GM12878 (cell line): ENCODE measurements around the gene CCL3. TPM values are rescaled to one million over a fixed set of nuclear protein-coding genes. Genes with fewer than 3 reads are reported as not detected.

Source experiments
- ASH2L ChIP-seq: fragments of 300-600, 200-600 bp; sonication (generic); IDR thresholded peaks from 2 replicates; pipeline ENCODE4 v1.6.1; 2017; ENCODE audit warnings: low read depth, mild to moderate bottlenecking, borderline replicate concordance
- CBFB ChIP-seq: IDR thresholded peaks from 2 replicates; pipeline ENCODE4 v1.6.1; 2016; ENCODE audit warnings: antibody characterized with exemption, low read depth
- CHD1 ChIP-seq: IDR thresholded peaks from 2 replicates; pipeline ENCODE4 v1.6.1; 2012; ENCODE audit warnings: low read depth, low read length, improper control_type of control experiment
- CREB1 ChIP-seq: IDR thresholded peaks from 2 replicates; pipeline ENCODE4 v1.6.1; 2012; ENCODE audit warnings: low read depth, mild to moderate bottlenecking, inconsistent platforms
- DPF2 ChIP-seq: fragments of 450-650 bp; IDR thresholded peaks from 2 replicates; pipeline ENCODE4 v1.6.1; 2017; ENCODE audit warnings: mild to moderate bottlenecking
- FOXK2 ChIP-seq: fragments of 450-650 bp; IDR thresholded peaks from 2 replicates; pipeline ENCODE4 v1.6.1; 2017; ENCODE audit warnings: mild to moderate bottlenecking, moderate library complexity
- GATAD2B ChIP-seq: fragments of 450-650 bp; conservative IDR thresholded peaks from 2 replicates; pipeline ENCODE4 v1.6.1; 2017; ENCODE audit warnings: low read depth, mild to moderate bottlenecking, moderate library complexity
- LARP7 ChIP-seq: fragments of 450-650 bp; IDR thresholded peaks from 2 replicates; pipeline ENCODE4 v1.6.1; 2017; ENCODE audit warnings: mild to moderate bottlenecking
- NR2F1 ChIP-seq: fragments of 450-650 bp; conservative IDR thresholded peaks from 2 replicates; pipeline ENCODE4 v1.6.1; 2017; ENCODE audit warnings: mild to moderate bottlenecking
- NRF1 ChIP-seq: conservative IDR thresholded peaks from 2 replicates; pipeline ENCODE4 v1.6.1; 2011; ENCODE audit warnings: mild to moderate bottlenecking, low read depth, low read length, improper control_type of control experiment
- PAX5 ChIP-seq: IDR thresholded peaks from 2 replicates; pipeline ENCODE4 v1.6.1; 2011; ENCODE audit warnings: low read depth, low read length, borderline replicate concordance
- RAD51 ChIP-seq: fragments of 450-650 bp; IDR thresholded peaks from 2 replicates; pipeline ENCODE4 v1.6.1; 2016; ENCODE audit warnings: moderate library complexity, mild to moderate bottlenecking, inconsistent platforms
- SPI1 ChIP-seq: IDR thresholded peaks from 2 replicates; pipeline ENCODE4 v1.6.1; 2011; ENCODE audit warnings: low read depth, mild to moderate bottlenecking, low read length, moderate library complexity, borderline replicate concordance; ENCODE audit not compliant: insufficient read depth
- SUPT20H ChIP-seq: IDR thresholded peaks from 2 replicates; pipeline ENCODE4 v1.6.1; 2011; ENCODE audit warnings: low read depth, mild to moderate bottlenecking, low read length, moderate library complexity, borderline replicate concordance; ENCODE audit not compliant: control insufficient read depth
- TCF3 ChIP-seq: IDR thresholded peaks from 2 replicates; pipeline ENCODE4 v1.6.1; 2012; ENCODE audit warnings: low read depth, mild to moderate bottlenecking, low read length, borderline replicate concordance; ENCODE audit not compliant: insufficient read depth
- ZNF207 ChIP-seq: fragments of 450-650 bp; IDR thresholded peaks from 2 replicates; pipeline ENCODE4 v1.6.1; 2014; ENCODE audit warnings: antibody characterized with exemption, mild to moderate bottlenecking, borderline replicate concordance
- ZNF384 ChIP-seq: IDR thresholded peaks from 2 replicates; pipeline ENCODE4 v1.6.1; 2012; ENCODE audit warnings: low read depth, mild to moderate bottlenecking, low read length, improper control_type of control experiment, borderline replicate concordance
- polyA plus RNA-seq, 11 experiments: library from polyadenylated mRNA; depleted of rRNA in 4 of 11; unstranded in 6 of 11; stranded (reverse) in 5 of 11; fragments of >200 nt; fragmentation: Nextera tagmentation in 4 of 11; fragmentation: Illumina TruSeq in 1 of 11; extraction: Ambion mirVana in 4 of 11; extraction: Trizol in 1 of 11; gene quantifications; 1 replicate in 1 of 11; 2 replicates in 10 of 11; pipeline versions ENCODE4 v1.2.1 to v1.2.3, GENCODE V29; 2011 to 2016; ENCODE audit warnings: inconsistent platforms in 2 of 11, missing spikeins in 2 of 11, low read depth in 1 of 11
- total RNA-seq, 4 experiments: library from RNA; depleted of rRNA in 3 of 4; stranded (reverse); fragments of >200 nt in 3 of 4; fragmentation: Illumina TruSeq in 1 of 4; extraction: Trizol in 1 of 4; gene quantifications; 2 replicates each; pipeline versions ENCODE4 v1.2.1 to v1.2.3, GENCODE V29; 2013 to 2021
- TF ChIP-seq, protein P1 (sequence below): IDR thresholded peaks from 2 replicates; pipeline ENCODE4 v1.6.1; 2011; ENCODE audit warnings: borderline replicate concordance, low read depth, mild to moderate bottlenecking, moderate library complexity, low read length; ENCODE audit not compliant: insufficient read depth, poor library complexity, severe bottlenecking
- TF ChIP-seq, protein P2 (sequence below): IDR thresholded peaks from 2 replicates; pipeline ENCODE4 v1.6.1; 2011; ENCODE audit warnings: low read depth, mild to moderate bottlenecking, low read length, moderate library complexity, borderline replicate concordance; ENCODE audit errors: extremely low read depth
- TF ChIP-seq, protein P3 (sequence below): fragments of 150-350 bp; IDR thresholded peaks from 2 replicates; pipeline ENCODE4 v1.6.1; 2014; ENCODE audit warnings: mild to moderate bottlenecking, low read depth, low read length
- TF ChIP-seq, protein P4 (sequence below): IDR thresholded peaks from 2 replicates; pipeline ENCODE4 v1.6.1; 2011; ENCODE audit warnings: low read depth, low read length, improper control_type of control experiment, borderline replicate concordance
- TF ChIP-seq, protein P5 (sequence below): fragments of 150-350 bp; IDR thresholded peaks from 2 replicates; pipeline ENCODE4 v1.6.1; 2016; ENCODE audit warnings: low read depth, low read length

Gene CCL3
- total and polyA plus RNA-seq, 10 of the 15 experiments (the other 5 are each of a cell fraction or from before 2014, with no cell fraction given), result 96.5 to 1,488 (median 199) TPM

DNA sequence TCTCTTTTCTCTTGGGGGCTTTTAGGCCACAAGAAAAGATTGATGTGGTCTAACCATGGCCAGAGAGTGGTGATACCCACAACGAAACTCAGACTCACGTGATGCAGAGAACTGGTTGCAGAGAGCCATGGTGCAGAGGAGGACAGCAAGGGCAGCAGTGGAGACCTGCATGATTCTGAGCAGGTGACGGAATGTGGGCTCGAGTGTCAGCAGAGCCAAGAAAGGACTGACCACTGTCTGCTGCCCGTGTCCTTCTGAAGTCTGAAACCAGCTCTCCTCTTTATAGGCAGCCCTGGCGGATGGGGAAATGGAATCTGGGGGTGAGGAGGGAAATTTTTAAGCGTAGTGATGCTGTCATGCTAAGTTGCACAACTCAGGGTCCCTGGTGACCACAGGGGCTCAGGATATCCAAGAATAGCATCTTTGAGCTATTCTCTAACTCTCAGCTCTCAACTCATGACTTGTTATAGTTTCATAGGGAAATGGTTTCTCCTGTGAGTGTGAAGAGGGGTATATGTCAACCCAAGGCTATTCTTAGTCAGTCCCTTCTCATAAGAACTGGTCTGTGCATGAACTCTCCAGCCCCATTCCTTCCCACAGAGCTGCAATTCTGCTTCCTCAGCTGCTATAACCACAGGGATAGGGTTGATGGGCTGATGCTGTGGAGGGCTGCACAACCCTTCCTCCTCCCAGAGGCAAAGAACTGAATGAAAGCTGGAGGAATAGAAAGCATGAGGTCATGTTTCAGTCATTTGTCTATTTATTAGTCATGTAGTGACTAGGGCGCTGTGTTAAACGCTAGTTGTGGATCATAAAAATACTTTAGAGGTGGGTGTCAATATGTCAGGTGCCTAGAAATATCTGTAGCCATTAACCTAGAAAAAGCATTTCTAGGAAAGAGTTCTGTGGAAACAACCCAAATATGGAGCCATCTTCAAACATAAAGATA is at the start of gene CCL3 (continued):
- no peak for TF ChIP-seq NRF1
- TF ChIP-seq, protein P1, sequence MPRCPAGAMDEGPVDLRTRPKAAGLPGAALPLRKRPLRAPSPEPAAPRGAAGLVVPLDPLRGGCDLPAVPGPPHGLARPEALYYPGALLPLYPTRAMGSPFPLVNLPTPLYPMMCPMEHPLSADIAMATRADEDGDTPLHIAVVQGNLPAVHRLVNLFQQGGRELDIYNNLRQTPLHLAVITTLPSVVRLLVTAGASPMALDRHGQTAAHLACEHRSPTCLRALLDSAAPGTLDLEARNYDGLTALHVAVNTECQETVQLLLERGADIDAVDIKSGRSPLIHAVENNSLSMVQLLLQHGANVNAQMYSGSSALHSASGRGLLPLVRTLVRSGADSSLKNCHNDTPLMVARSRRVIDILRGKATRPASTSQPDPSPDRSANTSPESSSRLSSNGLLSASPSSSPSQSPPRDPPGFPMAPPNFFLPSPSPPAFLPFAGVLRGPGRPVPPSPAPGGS, result peak; percentile 95
- TF ChIP-seq FOXK2, result no peak
- peak; percentile 90 for TF ChIP-seq NR2F1
- peak; percentile 95 for TF ChIP-seq ZNF207
- TF ChIP-seq GATAD2B, result peak; percentile 93
- TF ChIP-seq RAD51, result peak; percentile 91
- TF ChIP-seq SUPT20H, result no peak
- TF ChIP-seq, protein P2, sequence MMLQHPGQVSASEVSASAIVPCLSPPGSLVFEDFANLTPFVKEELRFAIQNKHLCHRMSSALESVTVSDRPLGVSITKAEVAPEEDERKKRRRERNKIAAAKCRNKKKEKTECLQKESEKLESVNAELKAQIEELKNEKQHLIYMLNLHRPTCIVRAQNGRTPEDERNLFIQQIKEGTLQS, result no peak
- TF ChIP-seq, protein P3, sequence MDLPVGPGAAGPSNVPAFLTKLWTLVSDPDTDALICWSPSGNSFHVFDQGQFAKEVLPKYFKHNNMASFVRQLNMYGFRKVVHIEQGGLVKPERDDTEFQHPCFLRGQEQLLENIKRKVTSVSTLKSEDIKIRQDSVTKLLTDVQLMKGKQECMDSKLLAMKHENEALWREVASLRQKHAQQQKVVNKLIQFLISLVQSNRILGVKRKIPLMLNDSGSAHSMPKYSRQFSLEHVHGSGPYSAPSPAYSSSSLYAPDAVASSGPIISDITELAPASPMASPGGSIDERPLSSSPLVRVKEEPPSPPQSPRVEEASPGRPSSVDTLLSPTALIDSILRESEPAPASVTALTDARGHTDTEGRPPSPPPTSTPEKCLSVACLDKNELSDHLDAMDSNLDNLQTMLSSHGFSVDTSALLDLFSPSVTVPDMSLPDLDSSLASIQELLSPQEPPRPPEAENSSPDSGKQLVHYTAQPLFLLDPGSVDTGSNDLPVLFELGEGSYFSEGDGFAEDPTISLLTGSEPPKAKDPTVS, result no peak
- TF ChIP-seq TCF3, result peak; percentile 91
- peak; percentile 98 for TF ChIP-seq DPF2
- no peak for TF ChIP-seq CHD1
- TF ChIP-seq LARP7, result no peak
- peak; percentile 41; the same call in 1 of the 2 replicates for TF ChIP-seq ASH2L
- TF ChIP-seq, protein P4, sequence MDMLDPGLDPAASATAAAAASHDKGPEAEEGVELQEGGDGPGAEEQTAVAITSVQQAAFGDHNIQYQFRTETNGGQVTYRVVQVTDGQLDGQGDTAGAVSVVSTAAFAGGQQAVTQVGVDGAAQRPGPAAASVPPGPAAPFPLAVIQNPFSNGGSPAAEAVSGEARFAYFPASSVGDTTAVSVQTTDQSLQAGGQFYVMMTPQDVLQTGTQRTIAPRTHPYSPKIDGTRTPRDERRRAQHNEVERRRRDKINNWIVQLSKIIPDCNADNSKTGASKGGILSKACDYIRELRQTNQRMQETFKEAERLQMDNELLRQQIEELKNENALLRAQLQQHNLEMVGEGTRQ, result peak; percentile 35; the same call in 1 of the 2 replicates
- peak; percentile 83 for TF ChIP-seq SPI1
- TF ChIP-seq PAX5, result peak; percentile 96
- TF ChIP-seq ZNF384, result no peak
- peak; percentile 66 for TF ChIP-seq CREB1
- TF ChIP-seq CBFB, result peak; percentile 98
- TF ChIP-seq, protein P5, sequence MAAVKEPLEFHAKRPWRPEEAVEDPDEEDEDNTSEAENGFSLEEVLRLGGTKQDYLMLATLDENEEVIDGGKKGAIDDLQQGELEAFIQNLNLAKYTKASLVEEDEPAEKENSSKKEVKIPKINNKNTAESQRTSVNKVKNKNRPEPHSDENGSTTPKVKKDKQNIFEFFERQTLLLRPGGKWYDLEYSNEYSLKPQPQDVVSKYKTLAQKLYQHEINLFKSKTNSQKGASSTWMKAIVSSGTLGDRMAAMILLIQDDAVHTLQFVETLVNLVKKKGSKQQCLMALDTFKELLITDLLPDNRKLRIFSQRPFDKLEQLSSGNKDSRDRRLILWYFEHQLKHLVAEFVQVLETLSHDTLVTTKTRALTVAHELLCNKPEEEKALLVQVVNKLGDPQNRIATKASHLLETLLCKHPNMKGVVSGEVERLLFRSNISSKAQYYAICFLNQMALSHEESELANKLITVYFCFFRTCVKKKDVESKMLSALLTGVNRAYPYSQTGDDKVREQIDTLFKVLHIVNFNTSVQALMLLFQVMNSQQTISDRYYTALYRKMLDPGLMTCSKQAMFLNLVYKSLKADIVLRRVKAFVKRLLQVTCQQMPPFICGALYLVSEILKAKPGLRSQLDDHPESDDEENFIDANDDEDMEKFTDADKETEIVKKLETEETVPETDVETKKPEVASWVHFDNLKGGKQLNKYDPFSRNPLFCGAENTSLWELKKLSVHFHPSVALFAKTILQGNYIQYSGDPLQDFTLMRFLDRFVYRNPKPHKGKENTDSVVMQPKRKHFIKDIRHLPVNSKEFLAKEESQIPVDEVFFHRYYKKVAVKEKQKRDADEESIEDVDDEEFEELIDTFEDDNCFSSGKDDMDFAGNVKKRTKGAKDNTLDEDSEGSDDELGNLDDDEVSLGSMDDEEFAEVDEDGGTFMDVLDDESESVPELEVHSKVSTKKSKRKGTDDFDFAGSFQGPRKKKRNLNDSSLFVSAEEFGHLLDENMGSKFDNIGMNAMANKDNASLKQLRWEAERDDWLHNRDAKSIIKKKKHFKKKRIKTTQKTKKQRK, result no peak
